ENCODE results near the gene RHCG. TPM values are rescaled to one million over a fixed set of nuclear protein-coding genes. Genes with fewer than 3 reads are reported as not detected.

RHCG gene
- total RNA-seq, 1 donor from 2014 or later, result 13.4 TPM

DNA sequence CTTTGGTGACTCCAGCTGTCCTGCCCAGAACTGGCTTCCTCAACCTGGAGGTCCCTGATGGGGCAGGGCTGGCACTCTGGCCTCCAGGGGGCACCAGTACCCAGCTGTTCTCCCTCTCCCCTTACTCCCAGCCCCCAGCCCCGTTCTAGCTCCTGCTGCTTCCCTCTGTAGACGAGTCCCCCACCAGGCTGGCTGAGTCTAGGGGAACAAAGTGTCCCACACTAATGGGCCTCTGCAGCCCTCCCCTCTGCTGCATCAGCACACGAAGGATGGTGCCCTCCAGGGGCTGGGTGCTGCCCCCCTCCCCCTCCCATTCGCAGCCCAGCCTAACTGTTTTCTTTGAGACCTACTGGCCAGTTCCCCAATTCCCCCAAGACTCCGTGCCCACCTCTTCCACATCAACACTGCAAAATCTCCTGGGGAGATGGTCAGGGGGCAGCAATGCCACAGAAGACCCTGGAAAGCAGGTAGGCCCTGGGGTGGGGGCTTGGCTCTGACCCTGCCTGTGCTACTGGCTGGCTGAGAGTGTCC, 4.2 kb downstream of the RHCG start:
- TF ChIP-seq, protein P1, sequence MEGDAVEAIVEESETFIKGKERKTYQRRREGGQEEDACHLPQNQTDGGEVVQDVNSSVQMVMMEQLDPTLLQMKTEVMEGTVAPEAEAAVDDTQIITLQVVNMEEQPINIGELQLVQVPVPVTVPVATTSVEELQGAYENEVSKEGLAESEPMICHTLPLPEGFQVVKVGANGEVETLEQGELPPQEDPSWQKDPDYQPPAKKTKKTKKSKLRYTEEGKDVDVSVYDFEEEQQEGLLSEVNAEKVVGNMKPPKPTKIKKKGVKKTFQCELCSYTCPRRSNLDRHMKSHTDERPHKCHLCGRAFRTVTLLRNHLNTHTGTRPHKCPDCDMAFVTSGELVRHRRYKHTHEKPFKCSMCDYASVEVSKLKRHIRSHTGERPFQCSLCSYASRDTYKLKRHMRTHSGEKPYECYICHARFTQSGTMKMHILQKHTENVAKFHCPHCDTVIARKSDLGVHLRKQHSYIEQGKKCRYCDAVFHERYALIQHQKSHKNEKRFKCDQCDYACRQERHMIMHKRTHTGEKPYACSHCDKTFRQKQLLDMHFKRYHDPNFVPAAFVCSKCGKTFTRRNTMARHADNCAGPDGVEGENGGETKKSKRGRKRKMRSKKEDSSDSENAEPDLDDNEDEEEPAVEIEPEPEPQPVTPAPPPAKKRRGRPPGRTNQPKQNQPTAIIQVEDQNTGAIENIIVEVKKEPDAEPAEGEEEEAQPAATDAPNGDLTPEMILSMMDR (conservative IDR thresholded peaks at IDR 0.05), result peak; percentile 64
- Mint-ChIP-seq H3K4me3 (no peak overlapping the region), H3K36me3 (no peaks in the 10 kb centered on the region), H3K9me3 (no peaks in the 10 kb centered on the region), H3K27ac (no peak overlapping the region), H3K4me1 (ENCODE audit: unreplicated experiment) (no peaks in the 10 kb centered on the region), H3K27me3 (peaks cover 70% of the 10 kb centered on the region)
- no peak for DNase-seq (ENCODE audit: extremely low spot score, unreplicated experiment)

DNA sequence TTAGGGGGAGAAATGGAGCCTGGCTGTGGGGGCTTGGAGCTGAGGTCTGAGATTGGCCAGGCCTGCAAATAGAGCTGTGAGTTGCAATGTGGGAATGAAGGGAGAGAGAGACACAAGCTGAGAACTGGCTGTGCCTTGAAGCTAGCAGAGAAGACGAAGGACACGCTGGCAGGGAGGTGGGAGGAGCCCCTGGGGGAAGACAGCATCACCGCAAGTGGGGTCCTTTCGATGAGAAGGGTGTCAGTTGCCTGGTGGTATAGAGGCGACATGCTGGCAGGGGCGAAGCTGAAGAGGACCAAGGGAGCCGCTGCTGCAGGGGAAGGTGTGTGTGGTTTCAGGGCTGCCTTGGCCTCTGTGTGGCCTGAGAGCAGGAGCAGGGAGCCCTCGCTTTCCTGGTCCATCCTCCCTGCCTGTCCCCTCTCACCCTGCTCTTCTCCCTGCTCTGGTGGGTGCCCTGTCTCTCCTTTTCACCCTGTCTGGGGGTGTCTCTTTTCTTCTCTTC, 5.5 kb downstream of the RHCG start:
- H3K27me3 Mint-ChIP-seq, result peaks cover 64% of the 10 kb centered on the region

DNA sequence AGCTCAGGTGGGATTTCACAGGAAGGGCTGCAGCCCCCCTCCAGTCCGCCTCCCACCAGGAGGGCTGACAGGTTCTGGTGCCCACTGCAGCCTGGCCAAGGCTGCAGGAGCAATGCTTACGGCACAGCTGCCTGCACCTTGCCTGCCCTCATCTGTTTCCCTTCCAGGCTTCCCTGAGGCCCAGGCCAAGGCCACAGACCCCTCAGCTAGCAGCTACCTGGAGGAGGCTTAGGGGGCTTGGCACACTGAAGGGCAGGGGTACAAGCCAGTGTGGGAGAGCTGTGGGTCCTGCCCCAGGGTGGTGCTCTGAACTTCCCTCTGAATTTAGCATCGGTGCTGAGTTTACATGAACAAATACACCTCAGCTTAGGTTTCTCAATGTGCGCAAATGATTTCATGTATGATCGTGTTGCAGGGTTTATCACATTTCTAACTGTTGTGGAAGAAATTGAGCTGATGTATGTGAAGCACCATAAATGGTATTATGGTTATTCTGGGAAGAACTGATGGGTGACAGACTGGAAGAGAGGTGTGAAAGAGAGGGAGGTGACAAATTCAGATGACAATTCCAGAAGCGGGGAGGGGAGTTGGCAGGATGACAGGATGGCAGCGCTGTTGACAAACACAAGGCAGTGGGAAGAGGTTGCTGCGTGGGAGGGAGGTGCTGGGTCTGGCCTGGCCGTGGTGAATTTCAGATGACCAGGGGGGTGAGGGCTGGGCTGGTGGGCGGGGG, 6.1 kb downstream of the RHCG start:
- H3K27ac Mint-ChIP-seq, result no peak overlapping the region

More for the DNA sequence above, 5.5 kb downstream of the RHCG start:
- no peaks in the 10 kb centered on the region for H3K4me1 Mint-ChIP-seq (ENCODE audit: unreplicated experiment)
- no peak for DNase-seq (ENCODE audit: extremely low spot score, unreplicated experiment)
- H3K9me3 Mint-ChIP-seq, result no peaks in the 10 kb centered on the region
- H3K4me3 Mint-ChIP-seq, result no peak overlapping the region
- no peak overlapping the region for H3K27ac Mint-ChIP-seq
- no peaks in the 10 kb centered on the region for H3K36me3 Mint-ChIP-seq
- TF ChIP-seq, protein P1 (conservative IDR thresholded peaks at IDR 0.05), result no peak

DNA sequence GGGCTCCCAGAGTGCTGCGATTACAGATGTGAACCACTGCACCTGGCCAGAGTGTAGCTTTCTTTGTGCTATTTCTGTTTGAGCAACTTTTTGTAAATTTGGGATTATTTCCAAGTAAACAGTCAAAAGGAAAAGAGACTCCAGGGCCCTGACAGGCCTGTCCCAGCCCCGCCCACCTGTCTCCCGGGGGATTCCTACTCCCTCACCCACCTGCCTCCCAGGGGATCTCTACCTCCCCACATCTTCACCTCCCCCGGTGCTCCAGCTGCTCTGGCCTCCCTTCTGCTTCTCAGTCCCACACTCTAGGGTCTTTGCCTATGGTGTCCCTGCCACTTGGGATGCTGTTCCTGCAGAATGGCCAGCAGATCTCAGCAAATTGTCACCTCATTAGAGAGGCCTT, 7.0 kb downstream of the RHCG start:
- TF ChIP-seq, protein P1 (conservative IDR thresholded peaks at IDR 0.05), result no peak
- Mint-ChIP-seq H3K36me3 (no peaks in the 10 kb centered on the region), H3K27ac (no peak overlapping the region), H3K4me1 (ENCODE audit: unreplicated experiment) (no peaks in the 10 kb centered on the region), H3K9me3 (no peaks in the 10 kb centered on the region), H3K4me3 (no peak overlapping the region), H3K27me3 (peaks cover 62% of the 10 kb centered on the region)
- no peak for DNase-seq (ENCODE audit: extremely low spot score, unreplicated experiment)

More for the DNA sequence above, 6.1 kb downstream of the RHCG start:
- TF ChIP-seq, protein P1 (conservative IDR thresholded peaks at IDR 0.05), result no peak
- H3K27me3 Mint-ChIP-seq, result peaks cover 64% of the 10 kb centered on the region
- H3K4me3 Mint-ChIP-seq, result no peak overlapping the region
- no peaks in the 10 kb centered on the region for H3K9me3 Mint-ChIP-seq
- no peak for DNase-seq (ENCODE audit: extremely low spot score, unreplicated experiment)
- no peaks in the 10 kb centered on the region for H3K36me3 Mint-ChIP-seq
- H3K4me1 Mint-ChIP-seq (ENCODE audit: unreplicated experiment), result no peaks in the 10 kb centered on the region

DNA sequence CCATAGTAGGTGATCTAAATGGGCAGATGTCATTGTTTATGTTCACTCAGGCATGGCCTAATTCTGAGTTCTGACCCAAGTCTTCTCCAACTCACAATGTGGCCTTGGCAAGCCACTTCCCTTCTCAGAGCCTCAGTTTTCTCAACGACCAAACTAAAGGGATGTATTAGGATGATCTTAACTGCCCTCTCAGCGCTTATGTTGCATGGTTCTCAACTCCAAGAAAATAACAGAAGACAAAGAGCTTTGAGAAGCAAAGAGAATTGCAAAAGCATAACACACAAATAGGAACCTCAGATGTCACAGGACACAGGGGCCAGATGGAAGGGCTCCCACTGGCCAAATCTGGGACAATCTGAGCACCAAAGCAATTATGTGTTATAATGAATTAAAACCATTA, 8.6 kb downstream of the RHCG start:
- H3K27me3 Mint-ChIP-seq, result peaks cover 69% of the 10 kb centered on the region
- DNase-seq (ENCODE audit: extremely low spot score, unreplicated experiment), result no peak
- H3K36me3 Mint-ChIP-seq, result no peaks in the 10 kb centered on the region
- no peak overlapping the region for H3K4me3 Mint-ChIP-seq
- no peaks in the 10 kb centered on the region for H3K4me1 Mint-ChIP-seq (ENCODE audit: unreplicated experiment)
- TF ChIP-seq, protein P1 (conservative IDR thresholded peaks at IDR 0.05), result no peak
- H3K9me3 Mint-ChIP-seq, result no peaks in the 10 kb centered on the region
- H3K27ac Mint-ChIP-seq, result no peak overlapping the region

Measured in type B pancreatic cell (in vitro differentiated cells).